GM19324 (cell line): Measurements from ENCODE around the gene KRT7.

ENCODE experiments used
- ATAC-seq: cut with Tn5 transposase; IDR thresholded peaks from one replicate; pipeline ENCODE4 v1.9.1; 2021; ENCODE audit warnings: mild to moderate bottlenecking, moderate library complexity; ENCODE audit not compliant: unreplicated experiment, low FRiP score

The KRT7 gene

GRCh38 chr12:52198454-52199215 is 34.4 kb upstream of the KRT7 start:
- ATAC-seq: no peak

DNA sequence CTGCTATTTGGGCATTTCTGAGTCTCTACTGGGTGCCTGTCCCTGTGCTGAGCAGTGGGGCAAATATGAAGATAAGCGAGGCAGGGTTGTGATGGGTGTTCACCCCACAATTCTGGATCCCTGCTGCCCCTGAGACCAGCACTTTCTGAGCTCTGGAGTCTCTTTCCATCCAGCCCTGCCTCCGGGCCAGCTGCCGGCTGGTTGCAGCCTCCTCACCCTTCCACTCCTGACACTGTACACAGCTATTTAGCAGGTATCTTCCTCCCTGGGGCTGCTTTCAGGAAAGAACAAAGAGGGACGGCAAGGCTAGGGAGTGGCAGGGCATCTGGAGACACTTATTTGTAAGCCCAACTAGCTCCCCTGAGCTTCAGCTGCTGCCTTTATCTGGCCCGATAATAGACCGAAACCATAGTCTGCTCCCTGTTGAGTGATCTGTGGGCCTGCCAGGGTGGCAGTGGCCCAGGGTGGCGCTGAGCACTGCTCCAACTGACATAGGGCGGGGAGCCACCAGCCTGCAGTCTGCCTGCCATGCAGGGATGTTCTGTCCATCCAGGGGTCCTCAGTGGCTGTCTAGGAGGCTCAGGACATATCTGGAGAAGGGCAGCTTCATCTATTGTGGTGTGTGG is 33.6 kb upstream of the KRT7 start:
- no peak for ATAC-seq

DNA sequence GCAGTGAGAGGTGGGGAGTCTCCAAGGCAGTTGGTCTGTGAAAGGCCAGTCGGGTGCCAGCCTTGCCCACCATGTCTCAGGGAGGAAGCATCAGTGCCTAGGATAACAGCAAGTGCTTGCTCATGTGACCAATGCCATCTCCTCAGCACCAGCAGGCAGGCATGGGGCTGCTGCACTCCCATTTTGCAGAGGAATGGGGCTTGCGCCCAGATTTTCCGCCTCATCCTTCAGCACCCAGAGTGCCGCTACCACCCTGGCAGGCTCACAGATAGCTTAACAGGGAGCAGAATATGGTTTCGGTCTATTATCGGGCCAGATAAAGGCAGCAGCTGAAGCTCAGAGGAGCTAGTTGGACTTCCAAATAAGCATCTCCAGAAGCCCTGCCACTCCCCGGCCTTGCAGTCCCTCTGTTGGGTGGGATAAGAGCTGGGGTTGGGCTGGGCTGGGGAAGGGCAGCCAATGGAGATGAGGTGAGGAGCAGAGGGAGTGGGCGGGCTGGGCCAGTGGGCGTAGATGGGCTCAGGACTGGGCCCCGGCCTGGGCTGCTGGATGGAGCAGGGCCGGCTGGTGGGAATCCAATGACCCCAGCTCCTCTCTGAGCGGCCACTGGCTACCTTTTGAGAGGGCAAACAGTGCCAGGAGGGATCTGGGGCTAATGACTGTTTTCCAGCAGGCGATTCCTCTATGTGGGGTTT is 32.8 kb upstream of the KRT7 start:
- ATAC-seq: no peak

- no peak for ATAC-seq
Observed at GRCh38 chr12:52200781-52201450, 32.1 kb upstream of the KRT7 start.

DNA sequence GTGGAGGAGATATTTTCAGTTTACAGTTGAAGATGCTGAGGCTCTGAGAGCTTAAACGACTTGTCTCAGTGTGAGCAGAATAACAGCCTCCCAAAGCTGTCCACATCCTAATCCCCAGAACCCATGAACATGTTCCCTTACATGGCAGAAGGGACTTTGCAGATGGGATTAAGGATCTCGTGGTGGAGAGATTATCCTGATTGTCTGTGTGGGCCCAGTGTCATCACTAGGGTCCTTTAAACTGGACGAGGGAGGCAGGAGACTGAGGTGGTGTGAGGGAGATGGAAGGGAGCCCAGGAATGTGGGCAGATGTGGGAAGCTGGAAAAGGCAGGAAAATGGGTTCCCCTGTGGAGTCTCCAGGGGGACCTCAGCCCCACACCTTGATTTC is 31.6 kb upstream of the KRT7 start:
- ATAC-seq: no peak

GRCh38 chr12:52202361-52203078 is 30.5 kb upstream of the KRT7 start:
- no peak for ATAC-seq

GRCh38 chr12:52203079-52203921 is 29.7 kb upstream of the KRT7 start:
- no peak for ATAC-seq

DNA sequence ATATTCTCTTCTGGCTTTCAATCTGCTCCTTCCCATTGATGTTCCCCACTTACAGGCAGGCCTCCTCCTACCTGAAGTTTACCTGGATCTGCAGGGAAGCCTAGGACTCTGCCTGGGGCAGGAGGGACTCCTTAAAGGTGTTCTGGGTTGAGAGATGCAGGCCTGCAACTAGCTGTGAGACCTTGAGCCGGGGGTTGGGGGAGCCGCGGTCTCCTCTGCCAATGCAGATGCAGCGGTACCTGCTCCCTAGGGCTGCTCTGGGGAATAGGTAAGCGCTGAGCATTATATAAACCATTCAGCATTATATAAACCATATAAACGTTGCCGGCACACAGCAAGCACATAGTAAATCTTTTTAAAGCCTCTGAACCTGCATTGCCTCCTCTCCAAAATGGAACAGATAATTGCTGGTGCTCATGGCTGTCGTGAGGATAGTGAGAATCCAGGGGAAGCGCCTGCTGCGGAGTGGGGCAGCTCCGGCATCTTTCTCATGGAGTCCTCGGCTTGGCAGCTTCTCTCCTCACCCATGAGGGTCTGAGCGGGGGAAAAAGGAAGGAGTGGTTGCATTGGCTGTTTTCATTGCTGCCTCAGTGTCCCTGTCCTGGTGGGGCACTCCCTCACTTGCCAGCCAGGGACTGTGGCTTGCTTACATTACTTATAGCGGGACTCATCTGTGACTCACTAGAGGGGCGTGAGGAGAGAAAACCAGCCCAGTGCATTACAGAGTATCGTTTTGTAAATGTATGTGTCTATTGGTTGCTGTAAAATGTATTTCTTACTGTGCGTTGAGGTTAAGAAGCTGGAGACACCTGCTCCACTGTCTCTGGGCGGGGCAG is 28.7 kb upstream of the KRT7 start:
- no peak for ATAC-seq

DNA sequence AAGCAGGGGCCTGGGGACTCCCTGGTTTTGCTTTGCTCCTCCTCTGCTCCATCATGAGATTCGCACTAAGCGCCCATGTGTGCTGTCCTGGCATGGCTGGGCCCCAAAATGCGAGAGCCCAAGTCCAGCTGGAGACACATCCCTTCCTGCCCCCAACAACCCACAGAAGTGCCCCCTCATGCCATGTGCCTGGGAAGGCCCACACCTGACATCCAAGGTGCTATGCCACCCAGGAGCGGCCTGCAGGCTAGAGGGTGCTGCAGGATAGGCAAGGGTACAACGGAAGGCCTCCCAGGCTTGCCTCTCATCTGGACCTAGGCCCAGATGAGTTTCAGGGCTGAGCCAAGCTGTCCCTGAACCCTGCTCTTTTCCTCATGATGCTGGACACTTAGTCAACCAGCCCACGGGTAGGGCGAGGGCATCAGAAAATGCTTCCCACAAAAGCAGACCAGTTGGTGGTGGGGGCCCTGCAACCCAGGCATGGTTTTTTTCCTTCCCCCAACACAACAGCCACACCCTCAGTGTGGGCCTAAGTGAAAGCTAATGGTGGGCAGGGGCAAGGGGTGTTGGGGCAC is 28.0 kb upstream of the KRT7 start:
- no peak for ATAC-seq

GRCh38 chr12:52205612-52206303 is 27.3 kb upstream of the KRT7 start:
- no peak for ATAC-seq

GRCh38 chr12:52206304-52207040 is 26.6 kb upstream of the KRT7 start:
- no peak for ATAC-seq

- no peak for ATAC-seq
Observed at GRCh38 chr12:52207106-52207505, 25.9 kb upstream of the KRT7 start.

DNA sequence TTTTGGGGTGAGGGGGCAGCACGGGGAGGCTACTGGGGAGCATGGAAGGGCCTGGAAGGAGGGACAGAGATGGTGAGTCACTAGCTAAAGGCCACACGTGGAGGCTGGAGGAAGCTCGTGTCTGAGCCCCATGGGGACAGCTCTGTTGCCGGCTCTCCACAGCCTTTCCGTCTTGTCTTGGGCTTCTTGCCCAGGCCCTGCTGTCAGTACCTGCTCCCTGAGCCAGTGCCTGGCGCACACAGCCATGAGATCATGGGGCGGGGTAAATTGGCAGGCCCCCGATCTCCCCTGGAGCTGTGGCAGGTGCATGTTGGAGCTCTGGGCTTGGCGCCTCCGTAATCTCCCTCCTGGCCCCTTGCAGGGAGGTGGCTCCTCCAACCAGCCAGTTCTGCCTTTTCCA is 25.1 kb upstream of the KRT7 start:
- ATAC-seq: no peak

GRCh38 chr12:52208424-52209165 is 24.4 kb upstream of the KRT7 start:
- no peak for ATAC-seq

GRCh38 chr12:52209321-52209720 is 23.7 kb upstream of the KRT7 start:
- ATAC-seq: no peak

- ATAC-seq: no peak
Observed at GRCh38 chr12:52210186-52210924, 22.7 kb upstream of the KRT7 start.
